ENCODE measurements around the gene ELMO2. TPM values are rescaled to one million over a fixed set of nuclear protein-coding genes. Genes with fewer than 3 reads are reported as not detected.
A peak's percentile ranks its signal among the peaks of the same experiment; 100 is the strongest.

Gene ELMO2
- total and polyA plus RNA-seq, 2 of the 4 experiments (the other 2 are of a cell fraction) = 29.2 to 52.7 TPM

- Histone ChIP-seq H2BK15ac (ENCODE audit: low read depth, low read length) (no peak overlapping the region), H4K8ac (ENCODE audit: low read depth in 2 of 2, low read length in 2 of 2) (no peak overlapping the region), H3K4me3 (ENCODE audit: insufficient read depth, low read depth, low read length) (no peak overlapping the region), H4K91ac (ENCODE audit: insufficient read depth, low read depth, low read length) (no peak overlapping the region), H3K36me3 (ENCODE audit: control insufficient read depth, insufficient read depth, low read length) (peaks cover 30% of the 10 kb centered on the region), H3K79me1 (ENCODE audit: low read depth in 1 of 2, low read length in 2 of 2) (peaks cover 7 to 38% of the 10 kb centered on the region in 2 experiments), H3K9me1 (ENCODE audit: insufficient read depth, low read length) (peaks cover 5% of the 10 kb centered on the region; the same call in 1 of the 2 replicates), H4K20me1 (ENCODE audit: insufficient read depth, low read length) (peaks cover 26% of the 10 kb centered on the region; the same call in 1 of the 2 replicates), H3K4me2 (ENCODE audit: low read depth, low read length) (no peak overlapping the region), H3K23ac (ENCODE audit: low read depth, low read length) (no peak overlapping the region), H2AFZ (replicated peaks; ENCODE audit: low read length, poor library complexity) (peak overlapping the region; percentile 36), H2AK9ac (replicated peaks; ENCODE audit: low read depth, low read length, poor library complexity) (peak overlapping the region; percentile 43), H2BK20ac (ENCODE audit: low read depth, low read length) (no peak overlapping the region), H2BK5ac (ENCODE audit: low read depth, low read length, poor library complexity, severe bottlenecking) (no peak overlapping the region), H3K4ac (ENCODE audit: low read depth, low read length) (no peak overlapping the region), H3K4me1 (ENCODE audit: control insufficient read depth, insufficient read depth, low read length) (no peaks in the 10 kb centered on the region), H3K56ac (ENCODE audit: extremely low read depth, insufficient read depth, low read length) (no peak overlapping the region), H3K9ac (ENCODE audit: low read depth, low read length) (no peak overlapping the region), H3K27ac (ENCODE audit: insufficient read depth, low read length) (no peak overlapping the region), H4K5ac (ENCODE audit: low read depth, low read length) (no peak overlapping the region), H3K18ac (ENCODE audit: low read depth, low read length) (no peak overlapping the region), H3K9me3 (ENCODE audit: control insufficient read depth, insufficient read depth, low read length) (no peaks in the 10 kb centered on the region), H2AK5ac (ENCODE audit: low read depth, low read length) (no peak overlapping the region), H2BK120ac (ENCODE audit: low read depth, low read length) (no peak overlapping the region), H3K27me3 (ENCODE audit: control insufficient read depth, insufficient read depth, low read length) (no peaks in the 10 kb centered on the region), H3K14ac (replicated peaks; ENCODE audit: low read depth, low read length) (no peak overlapping the region)
- ChIA-PET POLR2A (ENCODE audit: unreplicated experiment) (no interaction called here), CTCF (no interaction called here)
- intact Hi-C loops (cut with micrococcal nuclease) = no loop called here
- no peak for TF ChIP-seq POLR2A (IDR thresholded peaks at IDR 0.05; ENCODE audit: low read depth, low read length)
- 87% methylated on average over 14 of the region's 23 CpGs; no CpG with 5 or more reads in 1 of the 2 experiments for WGBS, 2 experiments (ENCODE audit: extremely low coverage in 2 of 2, insufficient read length in 1 of 2)
- in situ Hi-C loops (cut with MboI; ENCODE audit: low sequenced_read_pairs) = no loop called here
- ATAC-seq (ENCODE audit: low read depth) = no peak
- no TSS peak for BruUV-seq (replicated peaks)
- DNase-seq = no peak
- dilution Hi-C loops (cut with HindIII; ENCODE audit: low sequenced_read_pairs, unreplicated experiment) = no loop called here
These were observed 50.0 kb downstream of the ELMO2 start for GRCh38 chr20:46356195-46357029.
